ENCODE data around the gene FILIP1.
"Not testable (repeated sequence)": the region's sequence is repeated elsewhere in the genome, so short reads cannot be mapped to it uniquely, and the experiment has no call there.

Gene FILIP1

DNA sequence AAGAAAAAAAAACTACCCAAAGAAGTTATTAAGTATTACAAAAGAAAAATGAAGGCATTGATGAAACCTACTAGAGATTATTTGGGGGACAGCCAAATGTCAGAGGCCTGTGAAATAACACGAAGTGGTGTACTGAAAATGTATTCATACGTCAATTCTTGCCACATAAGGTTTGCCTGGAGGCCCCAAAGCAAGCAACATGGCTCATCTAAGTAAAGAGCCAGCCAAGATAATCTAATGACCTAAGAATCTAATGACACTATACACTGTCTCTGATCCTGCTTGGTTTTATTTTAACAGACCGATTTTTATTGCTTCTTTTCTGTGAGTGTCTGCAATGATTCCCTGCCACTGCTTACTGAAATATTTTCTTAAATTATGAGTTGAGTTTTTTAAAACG is 34.7 kb downstream of the FILIP1 start:
- TF ChIP-seq, protein P1, sequence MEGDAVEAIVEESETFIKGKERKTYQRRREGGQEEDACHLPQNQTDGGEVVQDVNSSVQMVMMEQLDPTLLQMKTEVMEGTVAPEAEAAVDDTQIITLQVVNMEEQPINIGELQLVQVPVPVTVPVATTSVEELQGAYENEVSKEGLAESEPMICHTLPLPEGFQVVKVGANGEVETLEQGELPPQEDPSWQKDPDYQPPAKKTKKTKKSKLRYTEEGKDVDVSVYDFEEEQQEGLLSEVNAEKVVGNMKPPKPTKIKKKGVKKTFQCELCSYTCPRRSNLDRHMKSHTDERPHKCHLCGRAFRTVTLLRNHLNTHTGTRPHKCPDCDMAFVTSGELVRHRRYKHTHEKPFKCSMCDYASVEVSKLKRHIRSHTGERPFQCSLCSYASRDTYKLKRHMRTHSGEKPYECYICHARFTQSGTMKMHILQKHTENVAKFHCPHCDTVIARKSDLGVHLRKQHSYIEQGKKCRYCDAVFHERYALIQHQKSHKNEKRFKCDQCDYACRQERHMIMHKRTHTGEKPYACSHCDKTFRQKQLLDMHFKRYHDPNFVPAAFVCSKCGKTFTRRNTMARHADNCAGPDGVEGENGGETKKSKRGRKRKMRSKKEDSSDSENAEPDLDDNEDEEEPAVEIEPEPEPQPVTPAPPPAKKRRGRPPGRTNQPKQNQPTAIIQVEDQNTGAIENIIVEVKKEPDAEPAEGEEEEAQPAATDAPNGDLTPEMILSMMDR (IDR thresholded peaks at IDR 0.05; ENCODE audit: low read depth, low read length): no peak
- H3K4me3 ChIP-seq (ENCODE audit: low read depth, low read length): no peak overlapping the region

DNA sequence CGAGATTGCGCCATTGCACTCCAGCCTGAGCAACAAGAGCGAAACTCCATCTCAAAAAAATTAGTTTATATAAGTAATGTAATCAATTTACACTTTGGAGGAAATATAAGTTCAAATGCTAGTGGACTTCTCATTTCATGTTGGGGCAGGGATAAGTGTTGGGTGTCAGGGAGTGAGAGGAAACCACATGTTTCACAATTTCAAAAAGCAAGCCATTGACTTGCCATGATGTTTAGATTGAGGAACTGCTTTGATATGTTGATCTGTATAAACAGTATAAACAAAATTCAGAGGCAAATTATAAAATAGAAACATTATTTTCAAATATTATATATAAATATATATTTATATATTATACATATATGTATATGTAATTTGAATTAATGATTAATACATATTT is 42.7 kb downstream of the FILIP1 start:
- TF ChIP-seq, protein P1 (IDR thresholded peaks at IDR 0.05; ENCODE audit: low read depth, low read length): no peak

DNA sequence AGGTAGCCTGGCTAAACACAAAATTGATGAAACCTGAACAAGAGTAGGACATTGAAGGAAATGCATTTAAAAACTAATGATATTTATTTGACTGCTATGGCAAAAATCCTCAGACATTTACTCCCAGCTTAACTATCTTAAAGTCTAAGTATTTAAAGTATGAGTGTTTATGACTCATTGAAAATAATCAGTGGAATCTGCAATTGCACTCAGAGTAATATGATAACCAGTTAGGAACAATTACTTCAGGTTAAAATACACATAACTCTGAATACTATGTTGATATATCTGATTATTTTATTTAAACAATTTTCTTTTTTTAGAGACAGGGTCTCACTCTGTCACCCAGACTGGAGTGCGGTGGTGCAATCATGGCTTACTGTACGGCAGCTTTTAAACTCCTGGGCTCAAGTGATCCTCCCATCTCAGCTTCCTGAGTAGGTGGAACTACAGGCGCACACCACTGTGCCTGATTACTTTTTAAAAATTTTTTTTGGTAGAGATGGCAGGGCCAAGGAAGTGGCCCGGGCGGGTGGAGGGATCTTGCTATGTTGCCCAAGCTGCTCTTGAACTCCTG is 43.9 kb downstream of the FILIP1 start:
- no peak overlapping the region for H3K4me3 ChIP-seq (ENCODE audit: low read depth, low read length)
- TF ChIP-seq, protein P1 (IDR thresholded peaks at IDR 0.05; ENCODE audit: low read depth, low read length): no peak

More for the DNA sequence above, 42.7 kb downstream of the FILIP1 start:
- no peak overlapping the region for H3K4me3 ChIP-seq (ENCODE audit: low read depth, low read length)

DNA sequence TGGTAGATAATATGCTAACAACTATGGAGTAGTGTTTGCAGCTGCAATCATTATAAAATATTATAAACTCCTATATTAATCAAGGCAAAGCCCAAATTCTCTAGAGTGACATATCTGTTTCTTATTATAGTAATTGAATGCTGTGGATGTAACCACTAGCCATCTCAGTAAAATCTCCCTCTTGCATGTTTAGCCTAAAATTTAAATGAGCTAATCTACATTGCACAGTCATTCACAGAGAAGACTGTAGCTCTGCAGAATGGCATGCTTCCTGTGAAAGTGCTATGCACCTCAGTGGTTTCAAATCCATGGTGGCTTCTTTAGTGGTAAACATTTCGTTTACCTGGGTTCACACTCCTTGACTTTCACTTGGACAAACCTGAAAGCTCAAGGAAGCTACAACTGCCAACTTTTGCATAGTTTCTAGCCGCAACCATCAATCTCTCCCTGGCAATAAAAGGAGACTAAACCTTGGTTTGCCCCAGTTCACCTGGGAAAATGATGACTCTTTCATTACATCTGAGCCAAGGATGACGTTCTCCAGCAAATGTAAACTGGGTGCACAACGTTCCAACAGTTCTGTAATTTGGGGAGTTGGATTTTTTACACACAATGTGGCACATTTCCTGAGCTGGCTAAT is 47.2 kb downstream of the FILIP1 start:
- TF ChIP-seq, protein P1 (IDR thresholded peaks at IDR 0.05; ENCODE audit: low read depth, low read length): no peak
- H3K4me3 ChIP-seq (ENCODE audit: low read depth, low read length): no peak overlapping the region

DNA sequence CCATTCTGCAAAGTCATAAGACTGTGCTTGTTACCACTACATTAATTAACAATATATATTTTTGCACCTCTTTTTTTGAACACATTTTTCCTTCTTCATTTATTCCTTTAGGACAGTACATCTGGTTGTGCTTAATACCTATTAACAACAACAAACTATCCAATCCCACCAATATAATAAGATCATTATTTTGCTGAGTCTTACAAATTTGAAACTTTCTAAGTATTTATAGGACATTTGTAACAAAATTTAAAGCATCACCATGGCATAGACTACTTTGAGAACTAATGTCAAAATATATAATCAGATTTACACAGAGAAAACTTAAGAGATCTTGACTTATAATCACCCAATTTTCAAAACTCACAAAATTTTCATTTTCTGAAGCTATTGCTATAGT is 47.9 kb downstream of the FILIP1 start:
- TF ChIP-seq, protein P1 (IDR thresholded peaks at IDR 0.05; ENCODE audit: low read depth, low read length): no peak
- no peak overlapping the region for H3K4me3 ChIP-seq (ENCODE audit: low read depth, low read length)

DNA sequence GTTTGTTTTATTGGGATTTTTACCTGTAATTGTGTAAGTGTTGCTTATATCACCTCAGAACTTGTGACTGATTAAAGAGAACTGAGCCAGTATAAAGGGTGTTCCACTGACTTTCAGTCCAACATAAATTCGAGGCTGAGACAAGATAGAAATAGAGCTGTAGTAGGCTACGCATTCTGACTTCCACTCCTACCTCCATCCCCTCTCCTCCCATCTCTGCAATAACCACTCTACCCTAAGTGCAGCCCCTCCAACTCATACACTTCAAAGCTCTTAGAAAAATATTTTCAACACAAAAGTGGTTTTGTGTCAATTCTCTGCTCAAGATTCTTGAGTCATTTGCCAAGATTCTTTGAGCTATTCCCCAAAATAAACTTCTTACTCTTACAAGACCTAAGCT is 48.7 kb downstream of the FILIP1 start:
- TF ChIP-seq, protein P1 (IDR thresholded peaks at IDR 0.05; ENCODE audit: low read depth, low read length): no peak

DNA sequence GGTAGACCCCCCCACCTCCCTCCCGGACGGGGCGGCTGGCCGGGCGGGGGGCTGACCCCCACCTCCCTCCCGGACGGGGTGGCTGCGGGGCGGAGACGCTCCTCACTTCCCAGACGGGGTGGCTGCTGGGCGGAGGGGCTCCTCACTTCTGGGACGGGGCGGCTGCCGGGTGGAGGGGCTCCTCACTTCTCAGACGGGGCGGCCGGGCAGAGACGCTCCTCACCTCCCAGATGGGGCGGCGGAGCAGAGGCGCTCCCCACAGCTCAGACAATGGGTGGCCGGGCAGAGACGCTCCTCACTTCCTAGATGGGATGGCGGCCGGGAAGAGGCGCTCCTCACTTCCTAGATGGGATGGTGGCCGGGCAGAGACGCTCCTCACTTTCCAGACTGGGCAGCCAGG is 51.7 kb downstream of the FILIP1 start:
- not testable (repeated sequence) for H3K4me3 ChIP-seq (ENCODE audit: low read depth, low read length)

More for the DNA sequence above, 48.7 kb downstream of the FILIP1 start:
- no peak overlapping the region for H3K4me3 ChIP-seq (ENCODE audit: low read depth, low read length)

DNA sequence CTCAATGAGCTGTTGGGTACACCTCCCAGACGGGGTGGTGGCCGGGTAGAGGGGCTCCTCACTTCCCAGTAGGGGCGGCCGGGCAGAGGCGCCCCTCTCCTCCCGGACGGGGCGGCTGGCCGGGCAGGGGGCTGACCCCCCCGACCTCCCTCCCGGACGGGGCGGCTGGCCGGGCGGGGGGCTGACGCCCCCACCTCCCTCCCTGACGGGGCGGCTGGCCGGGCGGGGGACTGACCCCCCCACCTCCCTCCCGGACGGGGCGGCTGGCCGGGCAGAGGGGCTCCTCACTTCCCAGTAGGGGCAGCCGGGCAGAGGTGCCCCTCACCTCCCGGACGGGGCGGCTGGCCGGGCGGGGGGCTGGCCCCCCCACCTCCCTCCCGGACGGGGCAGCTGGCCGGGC is 52.1 kb downstream of the FILIP1 start:
- not testable (repeated sequence) for H3K4me3 ChIP-seq (ENCODE audit: low read depth, low read length)
